Activated CD4-positive, CD25-positive, alpha-beta regulatory T cell (primary cell): Measurements from ENCODE around the gene PNN.
"Not testable (repeated sequence)": the region's sequence is repeated elsewhere in the genome, so short reads cannot be mapped to it uniquely, and the experiment has no call there.

Experiments used
- DNase-seq, 4 experiments: peaks; one replicate each; lab custom pipeline; 2025; lab: John Stamatoyannopoulos, UW

The PNN gene

GRCh38 chr14:39181026-39181692 lies 6.1 kb downstream of the PNN start:
- no peak for DNase-seq

- DNase-seq: no peak
Observed at GRCh38 chr14:39181693-39182047, 6.6 kb downstream of the PNN start.

DNA sequence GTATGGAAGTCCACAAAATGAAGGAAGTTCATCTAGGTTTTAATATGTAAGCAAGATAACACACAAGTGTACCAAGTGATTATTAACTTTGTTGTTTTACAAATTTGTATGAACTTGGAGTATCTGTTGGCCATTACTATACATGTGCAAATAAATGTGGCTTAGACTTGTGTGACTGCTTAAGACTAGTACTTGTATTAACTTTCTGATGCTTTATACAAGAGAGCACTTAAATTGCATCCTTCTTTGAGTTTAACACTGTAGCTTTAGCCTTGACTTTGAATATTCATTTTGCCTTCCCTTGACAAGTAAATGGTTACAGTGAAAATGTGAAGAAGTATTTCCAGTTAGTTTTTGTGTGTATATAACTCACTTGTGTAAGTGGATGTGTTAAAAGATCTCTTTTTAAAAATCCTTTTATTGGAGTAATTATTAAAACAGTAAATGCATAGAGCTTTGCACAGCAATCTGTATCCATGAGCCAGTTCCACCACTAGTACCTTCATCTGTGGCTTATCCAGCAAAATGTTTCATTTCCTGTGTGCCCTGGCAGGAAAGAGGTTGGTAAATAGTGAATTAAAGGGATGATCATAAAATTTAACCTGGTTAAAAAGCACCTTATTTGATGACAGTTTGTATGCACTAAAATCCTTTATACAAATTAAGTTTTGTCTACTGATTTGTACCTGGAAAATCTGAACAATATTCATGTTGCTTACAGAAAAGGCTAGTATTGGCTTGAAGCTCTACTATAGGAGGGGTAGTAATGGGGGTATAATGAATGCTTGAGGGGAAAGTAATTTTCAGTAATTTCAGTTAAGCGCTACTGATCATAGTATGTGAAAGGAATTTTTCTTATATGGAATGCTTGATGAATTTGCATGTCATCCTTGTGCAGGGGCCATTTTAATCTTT lies 8.0 kb downstream of the PNN start:
- DNase-seq: no peak

GRCh38 chr14:39183685-39184003 lies 8.6 kb downstream of the PNN start:
- not testable (repeated sequence) for DNase-seq

- DNase-seq: no peak
Observed at GRCh38 chr14:39184628-39185255, 9.7 kb downstream of the PNN start.

DNA sequence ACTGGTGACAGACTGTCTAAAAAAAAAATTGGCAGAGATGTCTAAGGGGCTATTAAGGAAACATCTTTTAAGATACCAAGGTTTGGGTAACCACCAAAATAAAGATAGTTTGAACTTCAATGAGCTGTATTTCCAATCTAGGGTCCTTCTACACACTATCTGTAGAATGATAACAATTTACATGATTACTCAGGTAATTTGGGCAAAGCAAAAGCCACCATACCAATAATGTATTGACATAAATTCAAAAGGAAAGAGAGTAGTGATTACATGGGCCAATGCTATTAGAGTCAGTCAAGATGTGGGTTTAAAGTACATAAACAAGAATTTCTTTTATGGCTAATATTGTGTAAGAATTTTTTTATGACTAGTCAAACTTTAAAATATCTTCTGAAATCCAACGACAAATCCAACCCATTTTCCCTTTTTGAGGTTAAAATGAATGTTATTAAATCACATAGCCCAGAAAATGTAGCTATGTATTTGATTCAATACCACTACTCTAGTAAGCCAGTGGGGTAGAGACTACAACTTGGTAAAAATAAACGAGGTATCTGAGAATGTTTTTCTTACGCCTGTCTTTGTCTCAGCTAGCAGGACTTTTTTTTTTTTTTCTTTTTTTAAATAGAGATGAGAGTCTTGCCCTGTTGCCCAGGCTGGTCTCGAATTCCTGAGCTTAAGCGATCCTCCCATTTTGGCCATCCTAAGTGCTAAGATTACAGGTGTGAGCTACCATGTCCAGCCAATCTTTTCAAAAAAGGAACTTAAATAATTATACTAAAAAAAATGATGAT lies 10.4 kb downstream of the PNN start:
- no peak for DNase-seq

DNA sequence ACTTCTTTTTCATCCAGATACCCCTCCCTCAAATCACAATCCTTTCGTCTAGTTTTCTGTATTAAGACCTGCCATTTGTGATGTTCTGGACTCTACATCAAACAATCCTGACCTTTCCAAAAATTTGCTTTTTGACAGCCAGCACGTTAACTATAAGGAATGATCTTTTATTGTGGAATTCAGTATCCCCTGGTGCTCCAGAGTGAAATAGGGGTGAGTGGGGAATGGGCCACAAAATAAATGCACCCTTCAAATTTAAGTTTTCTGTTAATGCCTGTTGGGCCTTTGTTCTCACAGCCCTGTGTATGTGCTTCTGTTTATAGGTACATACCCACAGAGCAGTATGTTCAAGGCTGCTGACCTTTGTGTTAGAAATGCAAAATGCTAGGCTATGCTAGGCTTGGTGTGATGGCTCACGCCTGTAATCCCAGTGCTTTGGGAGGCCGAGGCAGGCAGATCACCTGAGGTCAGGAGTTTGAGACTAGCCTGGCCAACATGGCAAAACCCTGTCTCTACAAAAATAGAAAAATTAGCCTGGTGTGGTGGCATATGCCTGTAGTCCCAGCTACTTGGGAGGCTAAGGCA lies 12.0 kb downstream of the PNN start:
- DNase-seq: no peak

GRCh38 chr14:39203659-39204606 lies 28.9 kb downstream of the PNN start:
- DNase-seq: no peak

- not testable (repeated sequence) for DNase-seq
Observed at GRCh38 chr14:39207430-39207829, 32.4 kb downstream of the PNN start.

- DNase-seq: no peak
Observed at GRCh38 chr14:39211109-39211741, 36.2 kb downstream of the PNN start.

DNA sequence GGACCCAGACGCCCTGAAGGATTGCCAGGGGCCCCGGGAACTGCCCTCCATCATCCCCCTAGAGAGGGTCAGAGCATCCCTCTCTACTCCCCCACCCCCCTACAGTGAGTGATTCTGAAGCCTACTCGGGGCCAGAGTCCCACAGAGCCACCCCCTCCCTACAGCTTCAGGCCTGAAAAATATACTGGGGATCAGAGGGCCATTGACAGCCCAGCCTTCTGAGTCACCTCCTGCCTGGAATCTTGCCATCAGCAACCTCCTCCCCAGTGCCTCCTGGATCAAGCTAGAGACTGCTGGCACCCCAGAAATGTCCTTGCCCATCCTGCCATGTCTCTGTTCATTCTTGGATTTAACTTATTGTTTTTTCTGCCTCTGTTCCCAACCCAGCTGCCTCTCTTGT lies 37.0 kb downstream of the PNN start:
- DNase-seq: no peak

DNA sequence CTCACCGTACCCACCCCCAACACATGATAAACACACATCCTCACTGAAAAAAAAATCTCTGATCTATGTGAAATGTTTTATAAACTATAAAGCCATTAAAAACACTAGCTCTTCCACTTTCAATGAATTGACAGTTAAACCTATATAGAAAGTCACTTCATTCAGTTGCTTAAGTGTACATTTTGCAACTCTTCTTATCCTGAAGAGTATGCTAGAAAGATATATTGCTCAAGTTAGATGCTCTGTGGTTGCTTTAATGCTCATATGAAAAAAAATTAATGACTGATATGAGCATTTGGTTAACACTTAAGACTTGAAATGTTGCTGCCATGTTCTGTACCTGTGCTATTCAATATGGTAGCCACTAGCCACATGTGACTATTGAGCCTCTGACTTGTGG lies 37.6 kb downstream of the PNN start:
- no peak for DNase-seq

DNA sequence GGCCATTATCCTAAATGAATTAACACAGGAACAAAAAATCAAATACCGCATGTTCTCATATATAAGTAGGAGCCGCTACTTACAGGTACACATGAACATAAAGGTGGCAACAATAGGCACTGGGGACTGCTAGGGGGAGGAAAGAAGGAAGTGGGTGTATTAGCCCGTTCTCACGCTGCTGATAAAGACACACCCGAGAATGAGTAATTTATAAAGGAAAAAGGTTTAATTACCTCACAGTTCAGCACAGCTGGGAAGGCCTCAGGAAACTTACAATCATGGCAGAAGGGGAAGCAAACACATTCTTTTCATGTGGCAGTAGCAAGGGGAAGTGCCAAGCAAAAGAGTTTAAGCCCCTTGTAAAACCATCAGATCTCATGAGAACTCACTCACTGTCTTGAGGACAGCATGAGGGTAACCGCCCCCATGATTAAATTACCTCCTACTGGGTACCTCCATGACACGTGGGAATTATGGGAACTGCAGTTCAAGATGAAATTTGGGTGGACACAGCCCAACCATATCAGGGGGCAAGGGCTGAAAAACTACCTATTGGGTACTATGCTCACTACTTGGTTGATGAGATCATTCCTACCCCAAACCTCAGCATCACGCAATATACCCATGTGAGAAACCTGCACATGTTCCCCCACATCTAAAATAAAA lies 42.3 kb downstream of the PNN start:
- DNase-seq: no peak

- no peak for DNase-seq
Observed at GRCh38 chr14:39218171-39218769, 43.2 kb downstream of the PNN start.

DNA sequence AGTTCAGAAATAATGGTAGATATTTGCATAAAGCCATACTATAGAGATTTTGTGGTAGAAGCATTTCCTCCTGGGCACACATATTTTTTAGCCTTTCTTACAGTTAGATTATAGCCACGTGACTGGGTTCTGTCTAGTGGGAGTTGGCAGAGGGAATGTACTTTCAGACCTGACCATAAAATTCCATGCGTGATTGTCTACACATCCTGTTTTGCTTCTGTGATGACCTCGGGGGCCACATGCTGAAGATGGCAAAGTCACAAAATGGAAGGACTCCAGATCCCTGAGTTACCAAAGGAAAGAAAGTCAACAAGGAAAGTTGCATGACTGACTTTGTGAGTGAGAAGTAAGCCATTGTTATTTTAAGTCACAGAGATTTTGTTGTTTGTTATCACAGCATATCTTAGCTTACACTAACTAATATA lies 44.0 kb downstream of the PNN start:
- no peak for DNase-seq

GRCh38 chr14:39220473-39220872 lies 45.4 kb downstream of the PNN start:
- DNase-seq: not testable (repeated sequence)

DNA sequence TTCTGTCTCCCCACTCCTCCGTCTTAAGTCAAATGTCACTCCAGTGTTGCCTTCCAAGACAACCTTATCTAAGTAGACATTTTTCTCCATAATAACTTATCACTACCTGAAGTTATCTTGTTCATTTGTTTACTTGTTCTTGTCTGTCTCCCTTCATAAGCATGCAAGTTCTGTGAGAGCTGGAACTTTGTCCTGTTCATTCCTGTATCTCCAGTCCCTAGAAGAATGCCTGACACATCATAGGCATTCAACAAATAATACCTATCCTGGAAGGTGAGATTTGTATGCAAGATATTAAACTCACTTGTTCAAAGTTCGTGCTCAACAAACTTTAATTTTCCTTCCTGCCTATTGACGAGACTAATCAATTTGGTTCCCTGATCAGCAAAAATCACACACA lies 53.0 kb downstream of the PNN start:
- no peak for DNase-seq

DNA sequence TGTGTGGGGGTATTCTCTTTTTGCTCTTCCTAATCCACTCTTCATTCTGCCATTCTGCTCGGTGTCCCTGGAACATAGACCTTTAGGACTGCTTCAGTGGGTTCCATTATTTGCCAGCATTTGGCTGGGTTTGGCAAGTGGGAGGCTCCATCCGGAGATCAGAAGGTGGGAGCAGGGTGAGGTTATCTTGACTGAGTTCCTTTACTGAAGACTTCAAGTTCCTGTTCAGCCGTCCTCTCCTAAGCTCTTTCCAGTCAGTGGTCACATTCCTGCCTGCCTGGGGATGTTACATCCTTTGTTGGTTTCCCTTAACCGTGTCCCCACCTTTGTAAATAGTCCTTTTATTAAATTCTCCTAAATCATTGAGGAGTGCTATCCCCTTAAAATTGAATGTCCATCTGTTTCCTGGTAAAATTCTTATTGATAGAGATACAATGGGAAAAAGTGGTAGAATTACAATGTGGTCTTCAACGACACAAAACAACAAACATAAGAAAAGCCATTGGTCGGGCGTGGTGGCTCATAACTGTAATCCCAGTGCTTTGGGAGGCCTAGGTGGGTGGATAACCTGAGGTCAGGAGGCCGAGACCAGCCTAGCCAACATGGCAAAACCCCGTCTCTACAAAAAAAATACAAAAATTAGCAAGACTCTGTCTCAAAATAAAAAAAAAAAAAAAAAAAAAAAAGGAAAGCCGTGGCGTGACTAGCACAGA lies 53.6 kb downstream of the PNN start:
- no peak for DNase-seq

- DNase-seq: no peak
Observed at GRCh38 chr14:39229222-39229543, 54.1 kb downstream of the PNN start.
